CD4-positive, alpha-beta memory T cell (primary cell): Measurements from ENCODE around the gene DNAJB1. TPM values are rescaled to one million over a fixed set of nuclear protein-coding genes. Genes with fewer than 3 reads are reported as not detected.
A peak's percentile ranks its signal among the peaks of the same experiment; 100 is the strongest.

Source experiments
- CTCF ChIA-PET: fragments of 350-600 bp; sonication (Branson Sonifier 250); formaldehyde crosslinking; loops from one replicate; lab custom pipeline; 2021; ENCODE audit warnings: inconsistent platforms; ENCODE audit not compliant: partially characterized antibody; lab: Charles Lee
- POLR2A ChIA-PET: fragments of 350-600 bp; sonication (Branson Sonifier 250); formaldehyde crosslinking; loops from one replicate; lab custom pipeline; 2021; ENCODE audit not compliant: partially characterized antibody; lab: Charles Lee
- DNase-seq, 5 donors: peaks; one replicate each; pipeline versions ENCODE4 v3.0.0 to v3.0.0-alpha.2; 2020 to 2022; ENCODE audit warnings: mixed read lengths in 1 of 5
- H3K27ac ChIP-seq: one replicate; pipeline ENCODE4 v1.7.0; 2013; ENCODE audit warnings: low read depth, low read length
- H3K27me3 ChIP-seq: 2 replicates; pipeline ENCODE4 v1.7.0; 2013; ENCODE audit warnings: mild to moderate bottlenecking, low read length, moderate library complexity; ENCODE audit not compliant: insufficient read depth
- H3K36me3 ChIP-seq: 2 replicates; pipeline ENCODE4 v1.7.0; 2013; ENCODE audit warnings: mild to moderate bottlenecking, low read length, moderate library complexity; ENCODE audit not compliant: insufficient read depth
- H3K4me1 ChIP-seq: 2 replicates; pipeline ENCODE4 v1.7.0; 2013; ENCODE audit warnings: mild to moderate bottlenecking, low read length, moderate library complexity; ENCODE audit not compliant: insufficient read depth
- H3K4me3 ChIP-seq, 2 donors: one replicate each; pipeline ENCODE4 v1.7.0; 2013; ENCODE audit warnings: low read length in 2 of 2, mild to moderate bottlenecking in 1 of 2
- H3K9me3 ChIP-seq, 2 donors: one replicate each; pipeline ENCODE4 v1.7.0; 2013; ENCODE audit warnings: low read length in 2 of 2, control low read depth in 1 of 2; ENCODE audit not compliant: control insufficient read depth in 1 of 2
- H3K27ac Mint-ChIP-seq, 7 donors: one replicate each; pipeline ENCODE4 v1.8.0; 2020 to 2021; ENCODE audit warnings: mixed read lengths in 7 of 7, mild to moderate bottlenecking in 6 of 7, inconsistent platforms in 3 of 7, moderate library complexity in 3 of 7
- H3K27me3 Mint-ChIP-seq, 2 donors: one replicate each; pipeline ENCODE4 v1.8.0; 2020 to 2021; ENCODE audit warnings: mixed read lengths in 2 of 2
- H3K36me3 Mint-ChIP-seq, 2 donors: one replicate each; pipeline ENCODE4 v1.8.0; 2020 to 2021; ENCODE audit warnings: mixed read lengths in 2 of 2, inconsistent platforms in 1 of 2, mild to moderate bottlenecking in 1 of 2
- H3K4me1 Mint-ChIP-seq, 4 donors: one replicate each; pipeline ENCODE4 v1.8.0; 2020 to 2021; ENCODE audit warnings: mixed read lengths in 4 of 4, mild to moderate bottlenecking in 1 of 4
- H3K4me3 Mint-ChIP-seq, 8 donors: one replicate each; pipeline ENCODE4 v1.8.0; 2020 to 2021; ENCODE audit warnings: mixed read lengths in 8 of 8, mild to moderate bottlenecking in 7 of 8, moderate library complexity in 6 of 8, inconsistent platforms in 3 of 8
- H3K9me3 Mint-ChIP-seq, 8 donors: one replicate each; pipeline ENCODE4 v1.8.0; 2020 to 2021; ENCODE audit warnings: mixed read lengths in 8 of 8, mild to moderate bottlenecking in 5 of 8, inconsistent platforms in 3 of 8, moderate library complexity in 1 of 8
- intact Hi-C: fragments of 100-400 bp; cut with micrococcal nuclease; formaldehyde crosslinking; loops from one replicate; pipeline ENCODE4 v1.15.1; 2023
- polyA plus RNA-seq, 2 donors: library from polyadenylated mRNA; unstranded; fragments of 300-500 nt; fragmentation: Illumina TruSeq; gene quantifications; one replicate each; pipeline ENCODE4 v1.2.3, GENCODE V29; 2021
- total RNA-seq, 2 experiments: library from RNA; stranded (reverse); gene quantifications; one replicate each; pipeline ENCODE4 v1.2.3, GENCODE V29; 2021

Gene DNAJB1
- total and polyA plus RNA-seq, 4 experiments from 2014 or later = 122 to 824 (median 223) TPM

DNA sequence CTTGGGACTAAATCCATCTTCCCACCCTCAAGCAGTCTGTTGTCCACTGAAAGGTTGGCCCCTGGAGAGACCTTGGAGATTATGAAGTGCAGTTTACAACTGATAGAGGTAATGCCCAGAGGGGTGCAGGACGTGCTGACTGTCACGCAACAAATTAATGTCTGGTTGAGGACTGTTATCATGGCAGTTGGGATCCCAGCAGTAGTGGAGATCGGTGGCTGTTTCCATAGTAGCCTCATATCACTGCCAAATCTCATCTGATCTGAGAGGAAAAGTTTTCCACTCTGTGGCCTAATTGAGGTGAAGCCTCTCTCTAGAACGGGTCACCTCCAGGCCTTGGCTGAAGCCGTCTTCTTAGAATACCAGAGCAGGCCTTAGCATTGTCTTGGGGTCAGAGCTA, 15.3 kb upstream of the DNAJB1 start:
- peaks cover 9 to 19% of the 10 kb centered on the region in 2 donors for H3K36me3 Mint-ChIP-seq
- H3K36me3 ChIP-seq = peaks cover 9% of the 10 kb centered on the region
- H3K4me1 ChIP-seq = peaks cover 51% of the 10 kb centered on the region
- ChIA-PET POLR2A (interaction anchor here (1.6 to 28.2 kb wide), 3 partner anchors 11 to 26 kb away, joined by 3 to 1220 read pairs (median 6); partner anchors contain the start of genes DNAJB1 and GIPC1), CTCF (interaction anchor here (2.9 to 4.7 kb wide), 2 partner anchors 23 to 29 kb away, joined by 11 to 30 read pairs; no protein-coding TSS in a partner anchor)
- no peaks in the 10 kb centered on the region for H3K27me3 Mint-ChIP-seq
- no peak overlapping the region for H3K27ac ChIP-seq
- peak overlapping the region in 2 of 7 donors; percentile 32 to 73 for H3K27ac Mint-ChIP-seq
- no peaks in the 10 kb centered on the region for H3K27me3 ChIP-seq
- H3K4me1 Mint-ChIP-seq = peaks cover 25 to 66% (median 44%) of the 10 kb centered on the region in 4 donors
- H3K9me3 ChIP-seq = no peaks in the 10 kb centered on the region
- H3K4me3 Mint-ChIP-seq = peak overlapping the region in 4 of 8 donors; percentile 3 to 36 (median 35)
- intact Hi-C loops = no loop called here
- no peak overlapping the region for H3K4me3 ChIP-seq
- peaks cover 0 to 2% (median 0%) of the 10 kb centered on the region in 8 donors for H3K9me3 Mint-ChIP-seq
- DNase-seq = no peak

- no peaks in the 10 kb centered on the region for H3K27me3 ChIP-seq
- Mint-ChIP-seq H3K9me3 (peaks cover 0 to 2% (median 0%) of the 10 kb centered on the region in 8 donors), H3K27me3 (no peaks in the 10 kb centered on the region), H3K36me3 (peaks cover 9 to 19% of the 10 kb centered on the region in 2 donors), H3K4me1 (peaks cover 17 to 67% (median 42%) of the 10 kb centered on the region in 4 donors), H3K4me3 (peak overlapping the region; percentile 66 to 96 (median 86)), H3K27ac (peak overlapping the region; percentile 42 to 100 (median 85))
- peaks cover 9% of the 10 kb centered on the region for H3K36me3 ChIP-seq
- ChIA-PET POLR2A (interaction anchor here (0.7 to 28.2 kb wide), 4 partner anchors 9 to 98 kb away, joined by 3 to 1220 read pairs (median 4); partner anchors contain the start of genes DNAJB1 and GIPC1), CTCF (interaction anchor here (0.9 to 1.3 kb wide), 3 partner anchors 14 to 26 kb away, joined by 3 to 5 read pairs (median 4); no protein-coding TSS in a partner anchor)
- DNase-seq = no peak
- H3K4me3 ChIP-seq = peak overlapping the region in 1 of 2 donors; percentile 100
- peak overlapping the region; percentile 25 for H3K27ac ChIP-seq
- H3K9me3 ChIP-seq = no peaks in the 10 kb centered on the region
- intact Hi-C loops = no loop called here
- H3K4me1 ChIP-seq = peaks cover 41% of the 10 kb centered on the region
Measured at GRCh38 chr19:14530506-14530905, 12.3 kb upstream of the DNAJB1 start.

DNA sequence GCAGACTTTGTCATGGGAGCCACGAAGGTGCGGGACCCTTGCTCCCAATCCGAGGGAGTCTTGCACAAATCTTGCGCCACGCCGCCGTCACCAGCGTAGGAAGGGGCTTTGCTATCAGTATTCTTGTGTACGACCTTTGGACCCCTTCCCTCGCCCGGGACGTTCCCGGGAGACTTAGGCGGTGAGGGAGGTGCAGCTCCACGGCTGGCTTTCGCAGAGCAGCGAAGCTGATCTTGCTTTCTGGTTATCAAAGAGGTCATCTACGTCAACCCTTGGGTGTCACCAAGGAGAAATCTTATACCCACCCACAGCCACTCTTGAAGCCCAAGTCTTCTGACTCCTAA, 11.8 kb upstream of the DNAJB1 start:
- DNase-seq = peak in 4 of 5 donors; percentile 60 to 63 (median 61)
- Mint-ChIP-seq H3K4me3 (peak overlapping the region; percentile 89 to 96 (median 94)), H3K36me3 (peaks cover 9 to 19% of the 10 kb centered on the region in 2 donors), H3K4me1 (peaks cover 17 to 69% (median 43%) of the 10 kb centered on the region in 4 donors), H3K27me3 (no peaks in the 10 kb centered on the region), H3K9me3 (peaks cover 0 to 2% (median 0%) of the 10 kb centered on the region in 8 donors), H3K27ac (peak overlapping the region; percentile 98 to 100 (median 99))
- Histone ChIP-seq H3K4me3 (peak overlapping the region; percentile 99 to 100), H3K36me3 (peaks cover 9% of the 10 kb centered on the region), H3K27me3 (no peaks in the 10 kb centered on the region), H3K27ac (peak overlapping the region; percentile 88), H3K4me1 (peaks cover 41% of the 10 kb centered on the region), H3K9me3 (no peaks in the 10 kb centered on the region)
- ChIA-PET POLR2A (interaction anchor here (0.7 to 28.2 kb wide), 6 partner anchors 9 to 58 kb away, joined by 3 to 1220 read pairs (median 4); partner anchors contain the start of genes DNAJB1 and GIPC1), CTCF (interaction anchor here (0.9 to 1.2 kb wide), 2 partner anchors 13 to 22 kb away, joined by 3 to 4 read pairs; no protein-coding TSS in a partner anchor)
- intact Hi-C loops = no loop called here

DNA sequence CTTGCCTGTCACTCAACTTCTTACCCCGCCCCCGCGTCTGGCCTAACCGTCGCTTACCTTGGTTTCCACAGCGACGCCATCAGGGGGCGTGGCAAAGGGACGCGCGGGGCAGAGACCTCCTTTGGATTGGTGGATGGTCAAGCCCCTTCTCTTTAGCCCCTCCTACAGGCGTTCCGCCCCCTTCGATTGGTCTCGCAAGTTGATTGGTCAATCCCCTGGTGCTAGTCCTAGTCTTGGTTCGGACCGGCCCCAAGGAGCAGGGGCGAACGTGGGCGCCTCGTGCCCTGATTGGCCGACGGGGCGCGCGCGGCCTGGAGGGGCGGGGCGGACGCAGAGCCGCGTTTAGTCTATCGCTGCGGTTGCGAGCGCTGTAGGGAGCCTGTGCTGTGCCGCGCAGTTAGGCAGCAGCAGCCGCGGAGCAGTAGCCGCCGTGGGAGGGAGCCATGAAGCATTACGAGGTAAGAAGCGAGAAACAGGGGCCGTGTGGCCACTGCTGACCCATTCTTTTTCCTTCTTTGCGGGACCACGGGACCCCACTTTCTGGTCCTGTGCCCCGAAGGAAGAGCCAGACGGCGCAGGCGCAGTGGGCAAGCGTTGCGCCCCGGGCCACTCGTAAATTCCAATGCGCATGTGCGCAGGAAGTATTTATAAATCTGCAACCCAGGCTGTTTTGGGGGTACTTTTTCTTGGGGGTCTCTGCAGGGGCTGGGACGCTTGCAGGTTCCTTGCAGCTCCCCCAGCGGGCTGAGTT, 11.2 kb upstream of the DNAJB1 start, which contains the start of gene TECR:
Gene TECR (plus strand): TSS at position 341 of the 751 bp plus-strand sequence. CDS start 103 bp downstream, at position 444.
- Mint-ChIP-seq H3K4me3 (peak within 1 kb of the TSS; percentile 89 to 96 (median 94)), H3K9me3 (peaks cover 0 to 2% (median 0%) of the 10 kb centered on the region in 8 donors), H3K36me3 (peaks cover 9 to 19% of the 10 kb centered on the region in 2 donors), H3K27ac (peak within 1 kb of the TSS; percentile 98 to 100 (median 99)), H3K4me1 (peaks cover 17 to 65% (median 44%) of the 10 kb centered on the region in 4 donors), H3K27me3 (no peaks in the 10 kb centered on the region)
- peaks cover 4% of the 10 kb centered on the region for H3K36me3 ChIP-seq
- H3K27me3 ChIP-seq = no peaks in the 10 kb centered on the region
- H3K9me3 ChIP-seq = no peaks in the 10 kb centered on the region
- peak within 1 kb of the TSS; percentile 88 for H3K27ac ChIP-seq
- H3K4me1 ChIP-seq = peaks cover 47% of the 10 kb centered on the region
- ChIA-PET CTCF (interaction anchor here (0.9 to 1.4 kb wide), 2 partner anchors 12 to 13 kb away, joined by 3 read pairs; partner anchors contain the start of gene DNAJB1), POLR2A (interaction anchor here (0.7 to 28.2 kb wide), 5 partner anchors 18 to 57 kb away, joined by 3 to 1220 read pairs (median 4); partner anchors contain the start of genes DNAJB1 and GIPC1)
- peak within 1 kb of the TSS; percentile 99 to 100 for H3K4me3 ChIP-seq
- peak; percentile 100 for DNase-seq
- intact Hi-C loops = loop anchor here (1.0 to 10.0 kb wide), 4 partner anchors 11 to 685 kb away; partner anchors contain the start of gene DNAJB1

GRCh38 chr19:14528419-14529253, 10.4 kb upstream of the DNAJB1 start:
- ChIA-PET POLR2A (interaction anchor here (1.4 to 28.2 kb wide), 3 partner anchors 18 to 56 kb away, joined by 4 to 1220 read pairs (median 4); partner anchors contain the start of genes DNAJB1 and GIPC1), CTCF (interaction anchor here (0.6 to 1.4 kb wide), 3 partner anchors 11 to 70 kb away, joined by 3 to 4 read pairs (median 3); partner anchors contain the start of gene DNAJB1)
- no peak for DNase-seq
- Histone ChIP-seq H3K36me3 (peaks cover 4% of the 10 kb centered on the region), H3K9me3 (no peaks in the 10 kb centered on the region), H3K27me3 (no peaks in the 10 kb centered on the region), H3K27ac (peak overlapping the region; percentile 88), H3K4me3 (peak overlapping the region; percentile 57 to 65), H3K4me1 (peaks cover 55% of the 10 kb centered on the region)
- peaks cover 0 to 2% (median 0%) of the 10 kb centered on the region in 8 donors for H3K9me3 Mint-ChIP-seq
- H3K36me3 Mint-ChIP-seq = peaks cover 8 to 19% of the 10 kb centered on the region in 2 donors
- H3K27ac Mint-ChIP-seq = peak overlapping the region; percentile 98 to 100 (median 99)
- H3K27me3 Mint-ChIP-seq = no peaks in the 10 kb centered on the region
- H3K4me1 Mint-ChIP-seq = peaks cover 19 to 73% (median 47%) of the 10 kb centered on the region in 4 donors
- H3K4me3 Mint-ChIP-seq = peak overlapping the region; percentile 89 to 96 (median 94)
- intact Hi-C loops = loop anchor here (1.0 to 10.0 kb wide), 4 partner anchors 10 to 684 kb away; partner anchors contain the start of gene DNAJB1

DNA sequence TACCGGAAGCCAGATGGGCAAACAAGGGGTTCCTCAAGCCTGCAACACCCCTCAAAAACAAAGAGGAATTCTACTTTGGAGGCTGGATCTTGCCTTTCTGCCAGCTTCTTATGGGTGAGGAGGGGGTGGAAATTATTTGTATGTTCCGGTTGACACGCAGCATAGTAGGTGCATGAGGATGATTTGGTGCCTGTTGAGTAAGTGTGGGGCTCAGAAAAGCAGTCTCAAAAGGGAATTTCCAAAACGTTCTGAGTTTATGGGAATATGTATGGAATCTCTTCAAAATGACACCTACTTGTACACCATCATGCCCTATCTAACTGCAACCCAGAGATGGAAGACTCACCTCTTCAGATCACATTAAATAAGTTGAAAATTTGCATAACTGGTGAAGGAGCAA, 8.2 kb upstream of the DNAJB1 start:
- ChIA-PET CTCF (interaction anchor here (1.0 to 3.1 kb wide), 5 partner anchors 21 to 46 kb away, joined by 4 to 20 read pairs (median 5); no protein-coding TSS in a partner anchor), POLR2A (interaction anchor here (28.2 kb wide), 1 partner anchor 19 kb away, joined by 1220 read pairs; the partner anchor contains the start of genes DNAJB1 and GIPC1)
- no peaks in the 10 kb centered on the region for H3K27me3 Mint-ChIP-seq
- peaks cover 60% of the 10 kb centered on the region for H3K4me1 ChIP-seq
- peaks cover 26 to 72% (median 51%) of the 10 kb centered on the region in 4 donors for H3K4me1 Mint-ChIP-seq
- intact Hi-C loops = loop anchor here (10.0 kb wide), 1 partner anchor 682 kb away; no protein-coding TSS in a partner anchor
- H3K36me3 Mint-ChIP-seq = peaks cover 0 to 13% of the 10 kb centered on the region in 2 donors
- peak overlapping the region; percentile 45 to 88 (median 78) for H3K27ac Mint-ChIP-seq
- DNase-seq = no peak
- H3K27me3 ChIP-seq = no peaks in the 10 kb centered on the region
- H3K4me3 Mint-ChIP-seq = peak overlapping the region in 1 of 8 donors; percentile 27
- peaks cover 0 to 4% (median 0%) of the 10 kb centered on the region in 8 donors for H3K9me3 Mint-ChIP-seq
- no peaks in the 10 kb centered on the region for H3K9me3 ChIP-seq
- H3K36me3 ChIP-seq = no peaks in the 10 kb centered on the region
- no peak overlapping the region for H3K27ac ChIP-seq
- no peak overlapping the region for H3K4me3 ChIP-seq
